GM18520 (cell line): ENCODE measurements around the gene WDFY1.

Experiments used
- ATAC-seq: cut with Tn5 transposase; IDR thresholded peaks from one replicate; pipeline ENCODE4 v1.9.1; 2021; ENCODE audit not compliant: unreplicated experiment

WDFY1 gene

DNA sequence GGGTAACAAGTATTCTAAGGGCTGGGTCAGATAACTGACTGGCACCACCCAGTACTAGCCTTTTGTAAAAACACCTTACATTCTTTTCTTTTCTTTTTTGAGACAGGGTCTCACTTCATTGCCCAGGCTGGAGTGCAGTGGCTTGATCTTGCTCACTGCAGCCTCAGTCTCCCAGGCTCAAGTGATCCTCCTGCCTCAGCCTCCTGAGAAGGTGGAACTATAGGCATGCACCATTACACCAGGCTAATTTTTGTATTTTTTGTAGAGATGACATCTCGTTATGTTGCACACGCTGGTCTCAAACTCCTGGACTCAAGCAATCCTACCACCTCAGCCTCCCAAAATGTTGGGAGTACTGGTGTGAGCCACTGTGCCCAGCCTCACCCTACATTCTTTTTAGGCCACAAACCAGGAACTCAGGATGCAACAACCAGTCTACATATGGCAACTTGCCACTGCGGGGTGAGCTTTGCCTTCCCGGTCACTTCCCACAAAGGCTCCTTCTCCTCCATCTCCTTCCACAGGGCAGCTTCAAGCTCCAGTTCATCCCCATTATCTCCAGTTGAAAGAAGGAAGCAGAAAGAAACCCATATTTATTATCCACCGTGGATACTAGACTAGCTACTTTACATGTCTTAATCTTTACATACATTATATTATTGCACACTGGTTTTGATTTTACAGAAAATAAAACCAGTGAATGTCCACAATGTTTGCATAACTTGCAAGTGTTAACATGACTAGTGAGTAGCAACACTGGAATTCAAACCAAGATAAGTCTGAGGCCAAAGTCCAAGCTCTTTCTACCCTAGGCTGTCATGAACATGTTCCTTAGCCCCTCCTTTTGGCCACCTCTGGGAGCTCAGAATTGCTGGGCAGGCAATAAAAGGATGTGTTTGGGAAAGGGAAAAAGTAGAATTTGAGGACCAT lies 84.1 kb downstream of the WDFY1 start:
- ATAC-seq: no peak

- no peak for ATAC-seq
Measured at GRCh38 chr2:223859070-223859469, 86.1 kb downstream of the WDFY1 start.

GRCh38 chr2:223856584-223856983 lies 88.6 kb downstream of the WDFY1 start:
- ATAC-seq: peak; percentile 27

DNA sequence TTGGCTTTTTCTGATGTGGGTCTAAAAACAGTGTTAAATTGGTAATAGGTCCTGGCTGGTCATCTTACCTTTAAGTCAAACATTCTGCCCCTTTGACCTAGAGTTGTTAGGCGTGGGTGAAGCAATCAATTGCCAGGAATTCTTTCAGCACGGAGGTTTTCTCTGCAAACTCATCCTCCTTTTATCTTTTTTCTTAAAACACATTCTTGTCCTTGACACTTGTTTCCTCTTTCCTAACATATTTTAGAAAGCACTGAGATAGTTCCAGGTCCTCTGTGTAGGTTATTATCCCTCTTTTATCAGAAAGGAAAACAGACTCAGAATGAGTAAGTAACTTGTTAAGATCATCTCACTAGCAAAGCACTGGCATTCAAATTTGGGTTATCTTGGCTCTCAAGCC lies 89.1 kb downstream of the WDFY1 start:
- ATAC-seq: no peak

DNA sequence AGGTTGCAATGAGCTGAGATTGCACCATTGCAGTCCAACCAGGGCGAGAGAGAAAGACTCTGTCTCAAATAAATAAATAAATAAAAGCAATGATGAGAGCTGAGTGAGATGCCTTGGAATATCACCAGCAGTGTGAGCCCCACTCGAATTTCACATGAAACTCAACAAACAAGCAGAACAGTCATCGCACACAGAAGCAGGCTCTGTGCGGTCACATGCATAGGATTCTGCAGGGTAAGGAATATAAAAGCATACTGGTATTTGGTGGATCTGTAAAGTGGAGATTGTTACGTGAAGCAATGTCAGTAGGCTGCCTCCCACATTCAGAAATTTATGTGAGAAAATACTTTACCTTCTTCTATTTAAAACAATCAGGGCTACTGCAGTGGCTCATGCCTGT lies 89.7 kb downstream of the WDFY1 start:
- ATAC-seq: no peak

- ATAC-seq: no peak
Measured at GRCh38 chr2:223854741-223855140, 90.4 kb downstream of the WDFY1 start.

DNA sequence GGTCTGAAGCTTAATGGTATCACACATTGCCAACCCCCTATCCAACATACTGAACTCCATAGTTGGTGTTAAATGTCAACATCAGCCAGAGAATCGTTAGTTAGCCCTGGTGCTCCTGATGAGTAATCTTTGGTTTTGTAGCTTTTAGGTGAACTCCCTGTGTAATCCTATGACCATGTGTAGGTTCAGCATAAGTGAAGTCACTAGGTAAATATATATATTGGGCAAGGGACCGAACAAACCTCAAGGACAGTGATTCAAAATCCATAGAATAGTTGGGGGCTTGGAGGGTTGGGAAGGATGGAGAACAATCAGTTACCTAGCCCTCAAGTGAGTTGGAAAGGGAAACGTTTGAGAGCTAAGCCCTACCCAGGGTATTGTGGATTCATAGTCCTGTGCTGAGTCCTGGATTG lies 91.7 kb downstream of the WDFY1 start:
- ATAC-seq: no peak

GRCh38 chr2:223852281-223852795 lies 92.8 kb downstream of the WDFY1 start:
- no peak for ATAC-seq

- ATAC-seq: no peak
Measured at GRCh38 chr2:223847410-223847809, 97.7 kb downstream of the WDFY1 start.

DNA sequence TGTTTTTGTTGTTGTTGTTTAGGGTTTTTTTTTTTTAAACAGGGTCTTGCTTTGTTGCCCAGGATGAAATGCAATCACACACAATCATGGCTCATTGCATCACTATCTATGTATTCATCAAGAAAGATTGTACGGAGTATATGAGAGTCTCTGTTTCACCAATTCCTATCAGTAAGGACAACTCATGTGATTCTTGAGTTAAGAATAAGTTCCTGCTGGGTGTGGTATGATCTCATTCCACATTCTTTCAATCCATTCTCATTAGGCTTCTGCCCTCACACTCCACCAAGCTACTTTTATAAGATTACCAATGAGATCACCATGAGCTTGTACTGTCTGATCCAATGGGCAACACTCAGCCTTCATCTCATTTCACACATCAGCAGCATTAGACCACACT lies 98.6 kb downstream of the WDFY1 start:
- no peak for ATAC-seq

- ATAC-seq: no peak
Measured at GRCh38 chr2:223841436-223842190, 103.5 kb downstream of the WDFY1 start.

DNA sequence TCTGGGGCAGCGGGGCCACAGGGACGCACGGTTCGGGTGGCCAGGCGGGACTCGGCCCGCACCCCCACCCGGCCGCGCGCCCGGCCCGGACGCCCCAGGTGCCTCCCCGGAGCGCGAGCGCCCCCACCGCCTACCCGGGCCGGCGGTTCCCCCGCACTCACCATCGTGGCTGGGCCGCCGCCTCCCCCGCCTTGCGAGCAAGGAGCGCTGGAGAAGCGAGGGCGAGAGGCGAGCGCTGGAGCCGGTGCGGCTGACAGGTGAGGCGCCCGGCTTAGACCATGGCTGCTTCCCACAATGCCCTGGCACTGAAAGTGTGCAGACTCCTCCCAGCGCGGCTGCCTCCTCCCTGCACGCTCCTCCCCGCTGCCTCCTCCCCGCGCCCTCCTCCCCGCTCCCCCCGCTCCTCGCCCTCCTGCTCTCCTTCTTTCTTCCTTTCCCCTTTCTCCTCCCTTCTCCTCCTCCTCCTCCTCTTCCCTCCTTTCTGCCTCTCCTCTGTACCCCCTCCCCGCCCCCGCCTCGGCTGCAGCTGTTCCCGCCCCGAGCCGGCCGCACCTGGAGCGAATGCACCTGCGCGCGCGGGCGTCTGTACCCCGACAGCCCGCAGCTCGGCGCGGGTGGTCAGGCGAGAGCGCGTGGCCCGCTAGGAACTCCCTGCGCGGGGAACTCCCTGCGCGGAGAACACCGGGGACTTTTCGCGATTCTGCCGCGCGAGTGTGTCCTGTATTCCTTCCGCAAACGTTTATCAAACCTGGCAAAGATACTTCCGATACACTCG lies 107.7 kb downstream of the WDFY1 start, which contains the start of gene AP1S3:
Gene AP1S3, minus strand, starts transcription at position 296 of the 775 bp plus-strand sequence. Its CDS starts 132 bp downstream, at position 164.
- peak; percentile 64 for ATAC-seq

DNA sequence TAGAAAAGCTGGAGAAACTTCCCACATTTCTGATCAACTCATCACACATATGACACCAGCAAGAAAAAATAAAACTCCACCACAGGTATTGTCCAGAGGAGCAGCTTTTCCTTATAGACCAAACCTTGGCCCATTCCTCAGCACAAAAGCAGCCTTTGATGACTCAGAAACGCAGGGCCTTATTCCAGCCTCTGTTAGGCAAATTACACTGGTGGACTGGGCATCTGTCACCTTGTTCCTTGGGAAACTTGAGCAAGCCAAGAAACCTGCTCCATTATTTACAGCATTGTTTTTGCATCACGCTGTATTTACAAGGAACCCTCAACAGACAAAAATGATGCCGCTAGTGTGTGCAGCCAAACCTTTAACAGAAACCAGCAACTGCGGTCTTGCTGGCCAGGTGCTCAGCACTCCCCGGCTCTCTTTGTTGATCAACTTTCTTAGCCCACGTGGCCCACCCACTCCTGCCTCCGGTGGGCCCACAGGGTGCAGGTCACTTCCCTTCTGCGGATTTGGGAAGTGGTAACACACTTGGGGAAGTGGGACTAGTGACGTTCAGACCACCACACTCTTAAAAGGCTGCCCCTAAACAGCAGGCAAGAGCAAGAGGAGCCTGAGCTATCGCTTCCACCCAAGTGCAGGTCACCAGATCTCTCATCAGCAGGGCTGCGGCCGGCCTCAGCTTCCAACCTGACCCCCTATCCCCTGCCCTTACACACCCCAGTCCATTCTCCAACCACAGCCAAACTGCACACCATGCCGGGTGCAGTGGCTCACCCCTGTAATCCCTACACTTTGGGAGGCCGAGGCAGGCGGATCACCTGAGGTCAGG lies 109.2 kb downstream of the WDFY1 start:
- ATAC-seq: peak; percentile 28

DNA sequence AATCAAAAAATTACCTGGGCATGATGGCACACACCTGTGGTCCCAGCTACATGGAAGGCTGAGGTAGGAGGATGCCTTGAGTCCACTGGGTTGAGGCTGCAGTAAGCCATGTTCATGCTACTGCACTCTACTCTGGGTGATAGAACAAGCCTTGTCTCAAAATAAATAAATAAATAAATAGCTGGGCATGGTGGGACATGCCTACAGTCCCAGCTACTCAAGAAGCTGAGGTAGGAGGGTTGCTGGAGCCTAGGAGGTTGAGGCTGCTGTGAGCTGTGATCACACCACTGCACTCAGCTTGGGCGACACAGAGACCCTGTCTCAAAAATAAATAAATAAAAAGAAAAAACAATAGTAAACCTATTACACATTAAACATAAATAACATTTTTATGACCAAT lies 110.7 kb downstream of the WDFY1 start:
- ATAC-seq: no peak

GRCh38 chr2:223832241-223832903 lies 112.8 kb downstream of the WDFY1 start:
- no peak for ATAC-seq

DNA sequence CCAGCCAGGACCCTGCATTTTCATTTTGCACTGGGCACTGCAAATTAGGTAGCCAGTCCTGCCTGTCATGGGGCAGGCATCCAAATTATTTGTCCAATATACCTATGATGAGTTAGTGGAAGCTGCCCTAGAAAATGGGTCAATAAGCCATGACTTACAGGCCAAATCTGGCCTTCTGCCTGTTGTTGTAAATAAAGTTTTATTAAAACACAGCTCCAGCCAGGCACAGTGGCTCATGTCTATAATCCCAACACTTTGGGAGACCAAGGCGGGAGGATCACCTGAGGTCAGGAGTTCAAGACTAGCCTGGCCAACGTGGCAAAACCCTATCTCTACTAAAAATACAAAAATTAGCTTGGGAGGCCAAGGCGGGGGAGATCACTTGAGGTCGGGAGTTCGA lies 116.0 kb downstream of the WDFY1 start:
- ATAC-seq: no peak

DNA sequence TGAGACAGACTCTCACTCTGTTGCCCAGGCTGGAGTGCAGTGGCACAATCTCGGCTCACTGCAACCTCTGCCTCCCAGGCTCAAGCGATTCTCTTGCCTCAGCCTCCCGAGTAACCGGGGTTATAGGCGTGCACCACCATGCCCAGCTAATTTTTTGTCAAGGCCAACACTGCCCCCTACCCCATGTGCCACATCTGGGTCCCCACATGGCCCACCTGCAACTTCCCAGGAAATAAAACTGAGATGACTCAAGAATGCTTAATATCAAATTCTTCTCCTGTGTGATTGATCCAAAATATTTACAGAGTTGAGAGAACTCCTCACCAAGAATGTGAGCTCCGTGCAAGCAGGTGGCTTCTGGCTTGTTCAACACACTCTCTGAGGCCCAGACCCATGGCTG lies 116.8 kb downstream of the WDFY1 start:
- ATAC-seq: no peak

DNA sequence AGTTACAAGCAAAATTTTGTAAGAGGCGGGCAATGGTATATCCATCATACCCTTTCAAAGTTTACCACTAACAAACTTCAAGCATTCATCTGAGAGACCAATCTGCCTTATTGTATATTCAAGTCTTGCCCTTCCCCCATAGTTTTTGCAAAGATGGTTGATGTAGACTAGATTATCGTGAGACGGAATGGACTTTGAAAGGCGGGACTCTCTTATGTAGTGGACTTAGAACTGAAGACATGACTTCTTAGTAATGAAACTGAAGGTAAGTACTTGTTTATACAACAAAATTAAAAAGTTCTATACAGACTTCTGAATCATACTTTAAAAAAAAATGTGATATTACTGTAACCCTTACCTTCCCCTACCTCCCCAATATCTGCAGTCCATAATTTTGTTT lies 118.1 kb downstream of the WDFY1 start:
- no peak for ATAC-seq
